CD4-positive, alpha-beta T cell (primary cell): ENCODE measurements around the gene APLP2. TPM values are rescaled to one million over a fixed set of nuclear protein-coding genes. Genes with fewer than 3 reads are reported as not detected.
A peak's percentile ranks its signal among the peaks of the same experiment; 100 is the strongest.

ENCODE experiments used
- ATAC-seq: fragments of 200-7000 bp; cut with Tn5 transposase; one replicate; pipeline ENCODE4 v1.10.0; 2022; ENCODE audit warnings: mild to moderate bottlenecking; ENCODE audit not compliant: poor library complexity
- CTCF ChIA-PET: fragments of 350-600 bp; sonication (Branson Sonifier 250); formaldehyde crosslinking; loops from one replicate; lab custom pipeline; 2021; ENCODE audit warnings: antibody characterized with exemption, inconsistent platforms; lab: Charles Lee
- POLR2A ChIA-PET: fragments of 350-600 bp; sonication (Branson Sonifier 250); formaldehyde crosslinking; loops from one replicate; lab custom pipeline; 2021; ENCODE audit warnings: antibody characterized with exemption, inconsistent platforms; lab: Charles Lee
- DNase-seq, 14 experiments: peaks; one replicate each; pipeline ENCODE4 v3.0.0-alpha.2; 2013 to 2020; ENCODE audit warnings: mixed read lengths in 2 of 14
- H3K27ac ChIP-seq, 2 donors: one replicate each; pipeline versions ENCODE4 v1.5.1 to v1.7.0; 2013; ENCODE audit warnings: low read length in 2 of 2, low read depth in 1 of 2, mild to moderate bottlenecking in 1 of 2
- H3K27me3 ChIP-seq, 2 experiments: 1 replicate in 1 of 2; 2 replicates in 1 of 2; pipeline versions ENCODE4 v1.6.1 to v1.7.0; 2013; ENCODE audit warnings: low read length in 2 of 2, control low read depth in 1 of 2, mild to moderate bottlenecking in 1 of 2, moderate library complexity in 1 of 2; ENCODE audit not compliant: insufficient read depth in 2 of 2, control insufficient read depth in 1 of 2
- H3K36me3 ChIP-seq: one replicate; pipeline ENCODE4 v1.6.1; 2013; ENCODE audit warnings: low read length, control low read depth; ENCODE audit not compliant: insufficient read depth
- H3K4me1 ChIP-seq: one replicate; pipeline ENCODE4 v1.6.1; 2013; ENCODE audit warnings: low read length, control low read depth; ENCODE audit not compliant: insufficient read depth
- H3K4me3 ChIP-seq: one replicate; pipeline ENCODE4 v1.5.1; 2013; ENCODE audit warnings: mild to moderate bottlenecking, low read length, moderate library complexity
- H3K9me3 ChIP-seq, 2 experiments: 1 replicate in 1 of 2; 2 replicates in 1 of 2; pipeline versions ENCODE4 v1.6.1 to v1.7.0; 2013; ENCODE audit warnings: low read length in 2 of 2, mild to moderate bottlenecking in 2 of 2, control low read depth in 1 of 2, moderate library complexity in 1 of 2; ENCODE audit not compliant: control insufficient read depth in 1 of 2, insufficient read depth in 1 of 2
- H3K27ac Mint-ChIP-seq: one replicate; pipeline ENCODE4 v1.8.0; 2020; ENCODE audit warnings: mixed read lengths
- H3K27me3 Mint-ChIP-seq: one replicate; pipeline ENCODE4 v1.8.0; 2021; ENCODE audit warnings: mixed read lengths
- H3K36me3 Mint-ChIP-seq: one replicate; pipeline ENCODE4 v1.8.0; 2021; ENCODE audit warnings: low read depth, mixed read lengths
- H3K4me1 Mint-ChIP-seq: one replicate; pipeline ENCODE4 v1.8.0; 2021; ENCODE audit warnings: low read depth, mixed read lengths
- H3K4me3 Mint-ChIP-seq: one replicate; pipeline ENCODE4 v1.8.0; 2020; ENCODE audit warnings: mild to moderate bottlenecking, mixed read lengths
- H3K9me3 Mint-ChIP-seq: one replicate; pipeline ENCODE4 v1.8.0; 2020; ENCODE audit warnings: mixed read lengths
- CTCF ChIP-seq: fragments of 200-600 bp; IDR thresholded peaks from one replicate; pipeline ENCODE4 v1.8.0; 2022; ENCODE audit warnings: antibody characterized with exemption, mild to moderate bottlenecking
- intact Hi-C, 2 experiments: fragments of 100-400 bp; cut with DNase I in 1 of 2; cut with micrococcal nuclease in 1 of 2; formaldehyde crosslinking; loops; one replicate each; pipeline versions ENCODE4 v1.15.1 to v1.9.0; 2023 to 2025; cut with DNase I, micrococcal nuclease
- total RNA-seq, 174 experiments: library from RNA in 2 of 174; stranded (reverse) in 2 of 174; gene quantifications; one replicate each; pipeline ENCODE4 v1.2.3 and lab custom pipeline; 2021 to 2026

Gene APLP2
- total RNA-seq, 2 experiments from 2014 or later, result 28.8 to 29.5 TPM

- peaks cover 18% of the 10 kb centered on the region for H3K4me1 ChIP-seq
- peak in 3 of 14 experiments; percentile 27 to 73 (median 61) for DNase-seq
- no peaks in the 10 kb centered on the region for H3K9me3 ChIP-seq
- H3K9me3 Mint-ChIP-seq, result no peaks in the 10 kb centered on the region
- H3K27ac Mint-ChIP-seq, result no peak overlapping the region
- H3K27me3 Mint-ChIP-seq, result no peaks in the 10 kb centered on the region
- peaks cover 25% of the 10 kb centered on the region for H3K36me3 ChIP-seq
- H3K4me3 Mint-ChIP-seq, result no peak overlapping the region
- ChIA-PET CTCF (no interaction called here), POLR2A (no interaction called here)
- no peak for ATAC-seq
- H3K27me3 ChIP-seq, result no peaks in the 10 kb centered on the region
- intact Hi-C loops, result no loop called here
- no peak overlapping the region for H3K27ac ChIP-seq
- TF ChIP-seq CTCF, result no peak
- no peak overlapping the region for H3K4me3 ChIP-seq
- peaks cover 33% of the 10 kb centered on the region for H3K4me1 Mint-ChIP-seq
- H3K36me3 Mint-ChIP-seq, result peaks cover 58% of the 10 kb centered on the region
Measured at GRCh38 chr11:130124096-130124495, 54.4 kb downstream of the APLP2 start.

DNA sequence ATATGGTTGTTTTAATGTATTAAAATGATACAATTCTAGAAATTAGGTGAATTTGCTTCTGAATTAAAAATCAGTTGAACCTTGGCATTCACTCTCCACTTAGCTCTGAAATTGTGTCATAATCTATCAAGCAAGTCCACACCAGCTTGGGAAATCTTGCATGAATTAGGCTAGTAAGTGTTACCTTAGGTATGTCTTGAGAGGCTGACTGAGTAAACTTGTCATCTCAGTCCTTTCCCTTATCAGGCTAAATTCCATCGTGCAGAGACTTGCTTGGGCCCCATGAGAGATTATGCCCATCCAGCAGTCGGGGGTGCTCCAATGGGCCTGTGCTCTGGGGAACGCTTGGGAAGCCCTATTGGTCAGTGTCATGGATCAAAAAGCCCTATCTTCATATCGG lies 55.9 kb downstream of the APLP2 start:
- peaks cover 71% of the 10 kb centered on the region for H3K36me3 Mint-ChIP-seq
- Histone ChIP-seq H3K27me3 (no peaks in the 10 kb centered on the region), H3K36me3 (peaks cover 39% of the 10 kb centered on the region), H3K27ac (no peak overlapping the region), H3K4me1 (peaks cover 15% of the 10 kb centered on the region), H3K9me3 (no peaks in the 10 kb centered on the region), H3K4me3 (no peak overlapping the region)
- peaks cover 19% of the 10 kb centered on the region for H3K4me1 Mint-ChIP-seq
- ChIA-PET CTCF (interaction anchor here (1.2 kb wide), 1 partner anchor 190 kb away, joined by 3 read pairs; no protein-coding TSS in a partner anchor), POLR2A (no interaction called here)
- intact Hi-C loops, result no loop called here
- H3K9me3 Mint-ChIP-seq, result no peaks in the 10 kb centered on the region
- ATAC-seq, result no peak
- H3K4me3 Mint-ChIP-seq, result no peak overlapping the region
- H3K27ac Mint-ChIP-seq, result no peak overlapping the region
- no peak for TF ChIP-seq CTCF
- H3K27me3 Mint-ChIP-seq, result no peaks in the 10 kb centered on the region
- DNase-seq, result no peak

- Histone ChIP-seq H3K27ac (no peak overlapping the region), H3K4me3 (no peak overlapping the region), H3K27me3 (no peaks in the 10 kb centered on the region), H3K4me1 (peaks cover 10% of the 10 kb centered on the region), H3K9me3 (no peaks in the 10 kb centered on the region), H3K36me3 (peaks cover 39% of the 10 kb centered on the region)
- CTCF ChIA-PET, result interaction anchor here (1.2 to 1.5 kb wide), 3 partner anchors 29 to 191 kb away, joined by 3 to 4 read pairs (median 3); no protein-coding TSS in a partner anchor
- intact Hi-C loops, result no loop called here
- Mint-ChIP-seq H3K27ac (no peak overlapping the region), H3K4me1 (peaks cover 10% of the 10 kb centered on the region), H3K36me3 (peaks cover 77% of the 10 kb centered on the region), H3K27me3 (no peaks in the 10 kb centered on the region), H3K9me3 (no peaks in the 10 kb centered on the region), H3K4me3 (no peak overlapping the region)
- DNase-seq, result no peak
- ATAC-seq, result no peak
- TF ChIP-seq CTCF, result no peak
- POLR2A ChIA-PET, result interaction anchor here (1.9 kb wide), 1 partner anchor 123 kb away, joined by 7 read pairs; the partner anchor contains the start of gene PRDM10
Measured at GRCh38 chr11:130126516-130126915, 56.8 kb downstream of the APLP2 start.
